Neuronal stem cell (in vitro differentiated cells): ENCODE data around the gene CRHR2.

Experiments
- DNase-seq: peaks from one replicate; pipeline ENCODE4 v3.0.0-alpha.2; 2013; ENCODE audit warnings: low spot score
- H2AFZ ChIP-seq: one replicate; pipeline ENCODE4 v1.6.1; 2013; ENCODE audit warnings: mild to moderate bottlenecking, low read length, inconsistent platforms
- H2AK5ac ChIP-seq: 2 replicates; pipeline ENCODE4 v1.6.1; 2013; ENCODE audit warnings: low read depth, mild to moderate bottlenecking, inconsistent platforms, low read length, moderate library complexity, mixed read lengths
- H2BK120ac ChIP-seq: 2 replicates; pipeline ENCODE4 v1.6.1; 2013; ENCODE audit warnings: low read depth, mild to moderate bottlenecking, inconsistent platforms, low read length, moderate library complexity, mixed read lengths
- H2BK12ac ChIP-seq: one replicate; pipeline ENCODE4 v1.6.1; 2013; ENCODE audit warnings: low read length, inconsistent platforms
- H2BK15ac ChIP-seq: 2 replicates; pipeline ENCODE4 v1.6.1; 2013; ENCODE audit warnings: mild to moderate bottlenecking, low read length, inconsistent platforms, mixed read lengths
- H2BK5ac ChIP-seq: one replicate; pipeline ENCODE4 v1.6.1; 2013; ENCODE audit warnings: inconsistent platforms, mild to moderate bottlenecking, low read length, moderate library complexity
- H3K14ac ChIP-seq: one replicate; pipeline ENCODE4 v1.6.1; 2013; ENCODE audit warnings: low read length, inconsistent platforms
- H3K18ac ChIP-seq: 2 replicates; pipeline ENCODE4 v1.6.1; 2013; ENCODE audit warnings: low read length, inconsistent platforms
- H3K23ac ChIP-seq: 2 replicates; pipeline ENCODE4 v1.6.1; 2013; ENCODE audit warnings: low read depth, mild to moderate bottlenecking, mixed read lengths, low read length, inconsistent platforms; ENCODE audit not compliant: poor library complexity
- H3K27ac ChIP-seq: replicated peaks from 3 replicates; pipeline ENCODE4 v1.5.1; 2013; ENCODE audit warnings: low read length, inconsistent platforms
- H3K27me3 ChIP-seq, 3 experiments: 2 replicates each; pipeline ENCODE4 v1.6.1; 2013; ENCODE audit warnings: low read length in 3 of 3, mild to moderate bottlenecking in 2 of 3, inconsistent platforms in 1 of 3, low read depth in 1 of 3, mixed read lengths in 1 of 3, moderate library complexity in 1 of 3; ENCODE audit not compliant: control insufficient read depth in 3 of 3, insufficient read depth in 3 of 3
- H3K36me3 ChIP-seq, 2 donors: replicated peaks in 1 of 2; 2 replicates each; pipeline ENCODE4 v1.6.1; 2013; ENCODE audit warnings: low read length in 2 of 2; ENCODE audit not compliant: control insufficient read depth in 2 of 2, insufficient read depth in 2 of 2
- H3K4ac ChIP-seq: 2 replicates; pipeline ENCODE4 v1.6.1; 2013; ENCODE audit warnings: inconsistent platforms, mild to moderate bottlenecking, low read length, moderate library complexity
- H3K4me1 ChIP-seq, 2 donors: 1 replicate in 1 of 2; 2 replicates in 1 of 2; pipeline ENCODE4 v1.6.1; 2013; ENCODE audit warnings: low read length in 2 of 2, low read depth in 1 of 2; ENCODE audit not compliant: control insufficient read depth in 2 of 2, insufficient read depth in 1 of 2
- H3K4me2 ChIP-seq: one replicate; pipeline ENCODE4 v1.6.1; 2013; ENCODE audit warnings: mild to moderate bottlenecking, low read length, inconsistent platforms; ENCODE audit not compliant: insufficient read depth, poor library complexity, severe bottlenecking
- H3K4me3 ChIP-seq, 2 donors: 2 replicates each; pipeline ENCODE4 v1.5.1; 2013; ENCODE audit warnings: low read length in 2 of 2, mild to moderate bottlenecking in 2 of 2, inconsistent platforms in 1 of 2, moderate library complexity in 1 of 2
- H3K79me1 ChIP-seq: one replicate; pipeline ENCODE4 v1.6.1; 2013; ENCODE audit warnings: low read depth, mild to moderate bottlenecking, inconsistent platforms, low read length, moderate library complexity
- H3K9ac ChIP-seq: one replicate; pipeline ENCODE4 v1.6.1; 2013; ENCODE audit warnings: mild to moderate bottlenecking, low read depth, low read length, inconsistent platforms; ENCODE audit not compliant: poor library complexity
- H3K9me3 ChIP-seq, 2 donors: replicated peaks in 1 of 2; 2 replicates each; pipeline versions ENCODE3 to v1.6.1; 2013; ENCODE audit warnings: low read length in 2 of 2, mild to moderate bottlenecking in 2 of 2, inconsistent platforms in 1 of 2, low read depth in 1 of 2, mixed read lengths in 1 of 2, moderate library complexity in 1 of 2; ENCODE audit not compliant: control insufficient read depth in 2 of 2, insufficient read depth in 1 of 2
- H4K8ac ChIP-seq: one replicate; pipeline ENCODE4 v1.6.1; 2013; ENCODE audit warnings: low read depth, mild to moderate bottlenecking, inconsistent platforms, low read length, moderate library complexity
- H4K91ac ChIP-seq: one replicate; pipeline ENCODE4 v1.6.1; 2013; ENCODE audit warnings: low read length, low read depth, mild to moderate bottlenecking, inconsistent platforms; ENCODE audit not compliant: poor library complexity
- WGBS, 2 donors: extraction: QIAGEN DNeasy Blood & Tissue Kit; methylation state at CpG; one replicate each; pipeline ENCODE4 v1.1.7; 2013; ENCODE audit warnings: missing lambda C conversion rate in 2 of 2, mixed read lengths in 1 of 2; ENCODE audit not compliant: insufficient read length in 2 of 2, insufficient replicate concordance in 1 of 2; ENCODE audit errors: extremely low coverage in 2 of 2; 5-methylcytosine and 5-hydroxymethylcytosine counted together

The CRHR2 gene

DNA sequence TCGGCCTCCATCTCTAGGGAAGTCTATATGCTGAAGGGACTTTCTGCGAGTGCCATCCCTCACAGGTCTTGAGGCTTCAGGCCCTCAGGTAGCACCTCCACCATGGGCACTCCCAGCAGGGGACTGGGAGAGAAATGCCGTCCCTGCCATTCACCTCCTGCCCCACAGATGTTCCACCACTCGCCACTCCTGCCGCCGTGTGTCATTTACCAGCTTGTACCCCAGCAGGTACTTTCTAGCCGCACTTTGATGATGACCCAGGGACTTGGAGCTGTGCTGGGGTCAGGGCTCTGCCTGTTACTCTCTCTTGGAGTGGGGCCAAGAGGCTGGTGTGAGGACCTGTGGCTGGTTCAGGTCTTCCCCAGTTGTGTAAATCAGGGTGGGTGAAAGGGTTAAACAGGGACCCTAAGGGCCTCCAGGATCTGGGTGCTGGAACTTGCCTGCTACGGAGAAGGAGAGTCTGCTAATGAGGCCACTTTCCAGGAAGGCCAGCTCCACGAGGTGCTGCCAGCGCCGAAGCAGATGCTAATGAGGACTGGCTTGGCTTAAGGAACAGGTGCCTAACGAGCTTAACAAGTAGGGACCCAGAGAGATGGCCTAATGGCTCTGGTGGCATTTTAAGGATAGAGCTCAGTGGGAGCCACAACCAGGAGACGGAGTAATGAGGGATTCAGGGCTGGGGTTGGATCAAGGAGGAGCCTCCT lies 32.4 kb downstream of the CRHR2 start:
- DNase-seq: no peak
- no peaks in the 10 kb centered on the region for H3K9me3 ChIP-seq
- H2BK12ac ChIP-seq: peak overlapping the region; percentile 60
- no peak overlapping the region for H4K91ac ChIP-seq
- no peak overlapping the region for H3K4me2 ChIP-seq
- no peak overlapping the region for H3K9ac ChIP-seq
- H3K18ac ChIP-seq: peak overlapping the region; percentile 48
- no peak overlapping the region for H3K23ac ChIP-seq
- H3K27me3 ChIP-seq: no peaks in the 10 kb centered on the region
- H3K27ac ChIP-seq: no peak overlapping the region
- H3K36me3 ChIP-seq: peaks cover 4 to 9% of the 10 kb centered on the region in 2 donors
- peak overlapping the region; percentile 51 for H2BK120ac ChIP-seq
- no peak overlapping the region for H3K4ac ChIP-seq
- H2BK15ac ChIP-seq: no peak overlapping the region
- H3K4me3 ChIP-seq: no peak overlapping the region
- no CpG with 5 or more reads among the region's 13 CpGs for WGBS, 2 donors
- H3K4me1 ChIP-seq: peaks cover 0 to 10% of the 10 kb centered on the region in 2 donors
- peaks cover 6% of the 10 kb centered on the region for H3K79me1 ChIP-seq
- no peak overlapping the region for H2AK5ac ChIP-seq
- no peak overlapping the region for H2BK5ac ChIP-seq
- H4K8ac ChIP-seq: no peak overlapping the region
- no peak overlapping the region for H3K14ac ChIP-seq
- H2AFZ ChIP-seq: no peak overlapping the region

DNA sequence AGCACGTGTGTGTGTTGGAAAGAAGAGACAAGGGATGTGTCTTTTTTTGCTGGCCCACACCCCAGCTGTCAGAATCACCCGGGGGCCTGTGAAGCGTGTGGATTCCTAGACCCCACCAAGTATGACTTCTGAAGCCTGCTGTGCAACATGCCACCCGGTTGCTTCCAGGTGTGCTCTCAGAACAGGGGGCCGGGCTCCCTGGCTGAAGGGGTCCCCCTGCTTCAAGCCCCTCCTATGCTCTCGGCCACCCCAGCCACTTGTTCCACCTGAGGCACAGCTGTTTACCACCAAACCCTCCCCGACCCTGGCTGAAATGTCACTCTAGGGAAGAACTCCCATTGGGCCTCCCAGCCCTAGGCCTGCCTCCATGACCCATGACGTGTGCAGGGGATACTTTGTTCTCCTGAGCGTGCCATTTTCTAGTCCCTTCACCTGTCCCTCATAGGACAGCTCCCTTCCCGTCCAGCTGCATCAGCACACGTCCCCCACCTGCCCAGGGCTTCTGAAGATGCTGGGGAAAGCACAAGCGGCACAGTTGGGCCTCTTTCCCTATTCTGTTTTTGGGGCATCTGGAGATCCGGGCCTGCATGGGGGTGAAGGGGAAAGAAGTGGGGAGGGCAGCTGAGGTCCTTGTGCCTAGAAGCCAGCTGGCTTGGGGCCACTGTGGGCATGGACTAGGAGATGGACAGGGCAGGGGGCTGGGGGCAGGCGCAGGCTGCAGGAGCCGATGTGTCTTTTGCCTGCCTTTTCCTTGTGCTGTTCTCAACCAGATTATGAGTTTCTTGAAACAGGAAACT lies 33.3 kb downstream of the CRHR2 start:
- no peak for DNase-seq

DNA sequence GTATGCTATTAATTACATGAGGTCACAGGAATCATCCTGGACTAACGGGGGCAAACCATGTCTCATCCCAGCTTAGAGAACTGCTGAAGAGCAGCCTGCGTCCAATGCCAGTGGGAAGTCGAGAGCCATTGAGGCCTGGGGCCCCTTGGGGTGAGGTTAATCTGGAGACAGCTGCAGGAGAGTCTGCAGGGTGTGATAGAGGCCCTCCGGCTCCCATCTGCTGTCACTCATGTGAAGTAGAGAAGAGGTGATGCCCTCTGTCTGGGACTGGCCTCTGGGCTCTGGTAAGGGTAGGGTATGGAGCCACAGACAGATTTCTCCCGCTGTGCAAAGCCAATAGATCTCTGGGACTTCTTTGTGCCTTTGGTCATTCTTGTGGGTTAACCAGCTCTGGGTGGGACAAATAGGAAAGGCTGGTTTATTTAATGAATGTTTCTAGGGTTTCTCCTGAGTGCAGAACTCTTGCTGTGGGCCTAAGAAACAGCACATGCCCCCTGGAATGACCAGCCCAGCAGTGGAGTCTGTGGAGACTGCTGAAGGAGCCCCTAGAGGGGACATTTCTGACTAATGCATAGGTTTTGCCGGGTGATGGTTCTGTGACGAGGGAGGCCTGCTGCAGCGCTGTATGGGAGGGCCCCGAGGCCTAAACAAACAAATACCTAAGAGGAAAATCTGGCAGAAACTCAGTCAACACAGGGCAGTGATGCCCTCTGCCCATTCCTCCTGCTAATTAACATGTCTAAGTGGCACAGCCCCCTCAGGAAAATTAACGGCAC lies 34.5 kb downstream of the CRHR2 start:
- Histone ChIP-seq H3K27ac (no peak overlapping the region), H3K9me3 (no peaks in the 10 kb centered on the region), H3K4me1 (peaks cover 0 to 10% of the 10 kb centered on the region in 2 donors), H3K9ac (no peak overlapping the region), H3K27me3 (no peaks in the 10 kb centered on the region), H2BK15ac (no peak overlapping the region), H3K23ac (no peak overlapping the region), H4K8ac (no peak overlapping the region), H2BK5ac (no peak overlapping the region), H3K4me2 (no peak overlapping the region), H3K14ac (no peak overlapping the region), H3K36me3 (peaks cover 4 to 21% of the 10 kb centered on the region in 2 donors), H3K4ac (no peak overlapping the region), H2AFZ (no peak overlapping the region), H3K18ac (no peak overlapping the region), H2AK5ac (no peak overlapping the region), H2BK120ac (no peak overlapping the region), H3K79me1 (no peaks in the 10 kb centered on the region), H2BK12ac (no peak overlapping the region), H4K91ac (no peak overlapping the region), H3K4me3 (no peak overlapping the region)
- no peak for DNase-seq
- WGBS, 2 donors: no CpG with 5 or more reads among the region's 10 CpGs

More for the DNA sequence above, 33.3 kb downstream of the CRHR2 start:
- H4K8ac ChIP-seq: no peak overlapping the region
- no peak overlapping the region for H2BK15ac ChIP-seq
- peaks cover 4% of the 10 kb centered on the region for H3K79me1 ChIP-seq
- H3K27me3 ChIP-seq: no peaks in the 10 kb centered on the region
- no CpG with 5 or more reads among the region's 15 CpGs for WGBS, 2 donors
- H3K14ac ChIP-seq: no peak overlapping the region
- H3K4me2 ChIP-seq: no peak overlapping the region
- no peak overlapping the region for H4K91ac ChIP-seq
- no peak overlapping the region for H2BK120ac ChIP-seq
- H3K4ac ChIP-seq: no peak overlapping the region
- peaks cover 4 to 9% of the 10 kb centered on the region in 2 donors for H3K36me3 ChIP-seq
- no peak overlapping the region for H3K18ac ChIP-seq
- H3K9me3 ChIP-seq: no peaks in the 10 kb centered on the region
- no peak overlapping the region for H2AK5ac ChIP-seq
- no peak overlapping the region for H3K27ac ChIP-seq
- H2BK12ac ChIP-seq: no peak overlapping the region
- H2BK5ac ChIP-seq: no peak overlapping the region
- H3K23ac ChIP-seq: no peak overlapping the region
- H3K4me3 ChIP-seq: no peak overlapping the region
- H2AFZ ChIP-seq: no peak overlapping the region
- H3K9ac ChIP-seq: no peak overlapping the region
- H3K4me1 ChIP-seq: peaks cover 0 to 10% of the 10 kb centered on the region in 2 donors
